HTR-8/SVneo (cell line): ENCODE measurements around the gene COX15.
"Not testable (repeated sequence)": the region's sequence is repeated elsewhere in the genome, so short reads cannot be mapped to it uniquely, and the experiment has no call there.

Experiments
- DNase-seq: peaks from one replicate; pipeline ENCODE4 v3.0.0; 2011; ENCODE audit warnings: low spot score, mixed read lengths; ENCODE audit not compliant: insufficient read length
- FAIRE-seq: peaks from 2 replicates; lab custom pipeline; 2011; peaks lifted over from hg19 to GRCh38; lab: Jason Lieb, UNC

The COX15 gene

GRCh38 chr10:99742254-99742653 is 10.3 kb upstream of the COX15 start:
- no peak for FAIRE-seq
- DNase-seq = no peak

- no peak for FAIRE-seq
- DNase-seq = no peak
Observed at GRCh38 chr10:99740933-99741559, 9.1 kb upstream of the COX15 start.

- no peak for FAIRE-seq
- DNase-seq = no peak
Observed at GRCh38 chr10:99740260-99740659, 8.3 kb upstream of the COX15 start.

- FAIRE-seq, DNase-seq: not testable (repeated sequence)
Observed at GRCh38 chr10:99734111-99734510, 2.2 kb upstream of the COX15 start.

- DNase-seq (no peak), FAIRE-seq (no peak)
Observed at GRCh38 chr10:99733366-99733765, 1.4 kb upstream of the COX15 start.

- FAIRE-seq (no peak), DNase-seq (no peak)
Observed at GRCh38 chr10:99731306-99732032, 458 bp downstream of the COX15 start.

GRCh38 chr10:99730026-99730425 is 1.9 kb downstream of the COX15 start:
- DNase-seq = no peak
- FAIRE-seq = no peak

- FAIRE-seq (no peak), DNase-seq (no peak)
Observed at GRCh38 chr10:99720387-99720786, 11.5 kb downstream of the COX15 start.

GRCh38 chr10:99714446-99714845 is 17.5 kb downstream of the COX15 start:
- DNase-seq = no peak
- FAIRE-seq = no peak

- peak; percentile 53 for DNase-seq
- no peak for FAIRE-seq
Observed at GRCh38 chr10:99711129-99711719, 20.7 kb downstream of the COX15 start.

GRCh38 chr10:99709480-99710229 is 22.3 kb downstream of the COX15 start:
- no peak for DNase-seq
- no peak for FAIRE-seq

GRCh38 chr10:99708428-99709012 is 23.4 kb downstream of the COX15 start:
- FAIRE-seq (no peak), DNase-seq (no peak)

GRCh38 chr10:99700649-99701048 is 31.3 kb downstream of the COX15 start:
- FAIRE-seq (no peak), DNase-seq (no peak)

- DNase-seq (no peak), FAIRE-seq (no peak)
Observed at GRCh38 chr10:99698504-99699080, 33.3 kb downstream of the COX15 start.

- FAIRE-seq (no peak), DNase-seq (no peak)
Observed at GRCh38 chr10:99695761-99696160, 36.2 kb downstream of the COX15 start.

- no peak for FAIRE-seq
- no peak for DNase-seq
Observed at GRCh38 chr10:99693933-99694583, 37.9 kb downstream of the COX15 start.

- FAIRE-seq (no peak), DNase-seq (no peak)
Observed at GRCh38 chr10:99689461-99689860, 42.5 kb downstream of the COX15 start.

GRCh38 chr10:99685597-99685967 is 46.3 kb downstream of the COX15 start:
- FAIRE-seq = no peak
- DNase-seq = no peak

GRCh38 chr10:99682752-99683151 is 49.2 kb downstream of the COX15 start:
- no peak for FAIRE-seq
- DNase-seq = no peak
